HepG2 (cell line): ENCODE data around the gene LAMC3. TPM values are rescaled to one million over a fixed set of nuclear protein-coding genes. Genes with fewer than 3 reads are reported as not detected.

ENCODE experiments used
- ATAC-seq: fragments of 200-7000 bp; cut with Tn5 transposase; 3 replicates; pipeline ENCODE4 v1.9.1; 2020; ENCODE audit warnings: mild to moderate bottlenecking, moderate library complexity
- BruUV-seq: library from RNA; stranded (reverse); fragments of 400-500 nt; replicated peaks from 2 replicates; lab custom pipeline; 2021; lab: Mats Ljungman, UMichigan
- CTCF ChIA-PET: fragments of 300-600 bp; formaldehyde crosslinking; extraction: SDS; loops from one replicate; lab custom pipeline; 2021; ENCODE audit warnings: low total read pairs, inconsistent platforms, low intra/inter-chr PET ratio; lab: Yijun Ruan, JAX
- POLR2A ChIA-PET: fragments of 350-600 bp; sonication (Branson Sonifier 250); formaldehyde crosslinking; loops from one replicate; lab custom pipeline; 2020; ENCODE audit warnings: antibody characterized with exemption, inconsistent platforms; lab: Yijun Ruan, JAX
- DNase-seq: peaks from one replicate; pipeline ENCODE4 v3.0.0-alpha.2; 2015; ENCODE audit warnings: low spot score
- FAIRE-seq: peaks from 3 replicates; lab custom pipeline; 2011; peaks lifted over from hg19 to GRCh38; lab: Jason Lieb, UNC
- H2AFZ ChIP-seq: one replicate; pipeline ENCODE4 v1.6.1; 2011; ENCODE audit warnings: low read length, inconsistent platforms
- H3K27ac ChIP-seq: fragments of 300-600 bp; 3 replicates; pipeline ENCODE4 v1.8.0; 2011; ENCODE audit warnings: mixed run types, mild to moderate bottlenecking, mixed read lengths, low read length, inconsistent platforms; ENCODE audit not compliant: insufficient read depth; ENCODE audit errors: extremely low read length
- H3K27me3 ChIP-seq, 2 experiments: fragments of 200-600 bp in 1 of 2; 2 replicates in 1 of 2; 3 replicates in 1 of 2; pipeline versions ENCODE4 v1.6.0 to v1.8.0; 2011; ENCODE audit warnings: low read length in 2 of 2, mild to moderate bottlenecking in 2 of 2, moderate library complexity in 2 of 2, inconsistent platforms in 1 of 2; ENCODE audit not compliant: insufficient read depth in 2 of 2, control insufficient read depth in 1 of 2
- H3K36me3 ChIP-seq, 2 experiments: fragments of 200-600 bp in 1 of 2; replicated peaks in 1 of 2; 2 replicates in 1 of 2; 3 replicates in 1 of 2; pipeline versions ENCODE4 v1.5.1 to v1.8.0; 2011; ENCODE audit warnings: low read length in 2 of 2, inconsistent platforms in 1 of 2; ENCODE audit not compliant: insufficient read depth in 2 of 2, control insufficient read depth in 1 of 2
- H3K4me1 ChIP-seq: 2 replicates; pipeline ENCODE4 v1.5.1; 2012; ENCODE audit warnings: low read length, inconsistent platforms; ENCODE audit not compliant: insufficient read depth
- H3K4me2 ChIP-seq: 2 replicates; pipeline ENCODE4 v1.6.0; 2011; ENCODE audit warnings: low read depth, low read length, inconsistent platforms
- H3K4me3 ChIP-seq, 3 experiments: fragments of 200-600 bp in 1 of 3; sonication (generic), shearing (Covaris generic) in 1 of 3; replicated peaks in 1 of 3; 2 replicates each; pipeline ENCODE4 v1.5.1; 2011 to 2016; ENCODE audit warnings: low read length in 3 of 3, inconsistent platforms in 2 of 3, low read depth in 2 of 3, mild to moderate bottlenecking in 2 of 3, control low read depth in 1 of 3, mixed read lengths in 1 of 3; ENCODE audit not compliant: insufficient read depth in 1 of 3
- H3K79me2 ChIP-seq: one replicate; pipeline ENCODE4 v1.6.1; 2011; ENCODE audit warnings: low read length, inconsistent platforms; ENCODE audit not compliant: insufficient read depth
- H3K9ac ChIP-seq: 2 replicates; pipeline ENCODE4 v1.6.0; 2011; ENCODE audit warnings: mild to moderate bottlenecking, low read depth, low read length, inconsistent platforms; ENCODE audit not compliant: insufficient read depth
- H3K9me3 ChIP-seq: 2 replicates; pipeline ENCODE4 v1.5.1; 2012; ENCODE audit warnings: mild to moderate bottlenecking, low read length
- H4K20me1 ChIP-seq: 2 replicates; pipeline ENCODE4 v1.6.0; 2011; ENCODE audit warnings: inconsistent platforms, mild to moderate bottlenecking, low read length, moderate library complexity; ENCODE audit not compliant: insufficient read depth
- ETS1 ChIP-seq: sonication (generic); formaldehyde crosslinking; IDR thresholded peaks from 2 replicates; pipeline ENCODE4 v1.4.0; 2020; ENCODE audit warnings: missing genetic modification reagents
- ETV5 ChIP-seq: IDR thresholded peaks from 2 replicates; pipeline ENCODE4 v1.6.1; 2018; ENCODE audit warnings: missing biosample characterization, missing genetic modification reagents, inconsistent platforms, borderline replicate concordance
- FOXP1 ChIP-seq, 2 experiments: fragments of 450-650 bp in 1 of 2; IDR thresholded peaks; 2 replicates each; pipeline ENCODE4 v1.6.1; 2017 to 2018; ENCODE audit warnings: antibody characterized with exemption in 1 of 2
- MAF1 ChIP-seq: sonication (generic); formaldehyde crosslinking; IDR thresholded peaks from 2 replicates; pipeline ENCODE4 v1.5.0; 2020; ENCODE audit warnings: missing genetic modification reagents, borderline replicate concordance
- MBNL3 ChIP-seq: fragments of 250-450 bp; sonication (Bioruptor Pico); conservative IDR thresholded peaks from 2 replicates; pipeline ENCODE4 v1.8.0; 2022; ENCODE audit warnings: mild to moderate bottlenecking, inconsistent platforms
- SCMH1 ChIP-seq: sonication (generic); formaldehyde crosslinking; IDR thresholded peaks from 2 replicates; pipeline ENCODE4 v1.9.0; 2021; ENCODE audit warnings: missing genetic modification reagents, mild to moderate bottlenecking, borderline replicate concordance
- ZBTB42 ChIP-seq: sonication (generic); formaldehyde crosslinking; IDR thresholded peaks from 2 replicates; pipeline ENCODE4 v1.5.0; 2020; ENCODE audit warnings: mild to moderate bottlenecking, missing genetic modification reagents
- ZFP90 ChIP-seq: sonication (generic); formaldehyde crosslinking; IDR thresholded peaks from 2 replicates; pipeline ENCODE4 v1.8.0; 2022; ENCODE audit warnings: missing genetic modification reagents, mild to moderate bottlenecking, inconsistent platforms, borderline replicate concordance
- ZNF329 ChIP-seq: sonication (generic); formaldehyde crosslinking; IDR thresholded peaks from 2 replicates; pipeline ENCODE4 v1.9.0; 2021; ENCODE audit warnings: low read depth, mild to moderate bottlenecking, missing genetic modification reagents
- ZNF513 ChIP-seq: sonication (generic); formaldehyde crosslinking; conservative IDR thresholded peaks from 2 replicates; pipeline ENCODE4 v1.5.0; 2020; ENCODE audit warnings: missing genetic modification reagents
- ZNF709 ChIP-seq: sonication (generic); formaldehyde crosslinking; IDR thresholded peaks from 2 replicates; pipeline ENCODE4 v1.5.0; 2020; ENCODE audit warnings: mild to moderate bottlenecking, missing genetic modification reagents
- WGBS: methylation state at CpG from one replicate; pipeline ENCODE4 v1.1.6; 2017; ENCODE audit warnings: low lambda C conversion rate; 5-methylcytosine and 5-hydroxymethylcytosine counted together
- in situ Hi-C: cut with HindIII; loops from 2 replicates; pipeline ENCODE4 v1.10.0; 2017; ENCODE audit warnings: low pct_unique_long_range_greater_than_20kb; ENCODE audit not compliant: extremely low pct_ligation_motif_present
- intact Hi-C: fragments of 100-400 bp; cut with micrococcal nuclease; formaldehyde crosslinking; loops from one replicate; pipeline ENCODE4 v1.10.0; 2022; ENCODE audit not compliant: unreplicated experiment
- polyA plus RNA-seq, 8 experiments: library from polyadenylated mRNA; depleted of rRNA in 3 of 8; stranded (reverse) in 7 of 8; unstranded in 1 of 8; fragments of >200 nt; fragmentation: Illumina TruSeq in 4 of 8; extraction: Trizol in 4 of 8; gene quantifications; 2 replicates each; pipeline versions ENCODE4 v1.2.1 to v1.2.3, GENCODE V29; 2011 to 2016; ENCODE audit warnings: low read depth in 4 of 8, missing spikeins in 1 of 8, mixed read lengths in 1 of 8; ENCODE audit not compliant: insufficient read depth in 1 of 8
- total RNA-seq, 5 experiments: library from RNA; depleted of rRNA; stranded (reverse); fragments of >200 nt; fragmentation: Illumina TruSeq; extraction: Trizol; gene quantifications; 2 replicates each; pipeline ENCODE4 v1.2.3, GENCODE V29; 2016; ENCODE audit warnings: low read depth in 1 of 5
- TF ChIP-seq, protein P1 (sequence below): conservative IDR thresholded peaks from 2 replicates; pipeline ENCODE4 v1.6.1; 2018; ENCODE audit warnings: missing genetic modification reagents
- TF ChIP-seq, protein P2 (sequence below): sonication (generic); formaldehyde crosslinking; IDR thresholded peaks from 2 replicates; pipeline ENCODE4 v1.4.0; 2020; ENCODE audit warnings: missing genetic modification reagents; ENCODE audit errors: not compliant biosample characterization
- TF ChIP-seq, protein P3 (sequence below): sonication (generic); formaldehyde crosslinking; IDR thresholded peaks from 2 replicates; pipeline ENCODE4 v1.4.0; 2020; ENCODE audit warnings: mild to moderate bottlenecking, missing genetic modification reagents

The LAMC3 gene
- total and polyA plus RNA-seq, 2 of the 13 experiments (the other 11 are each of a cell fraction or from before 2014, with no cell fraction given): 0.07 to 0.57 TPM

DNA sequence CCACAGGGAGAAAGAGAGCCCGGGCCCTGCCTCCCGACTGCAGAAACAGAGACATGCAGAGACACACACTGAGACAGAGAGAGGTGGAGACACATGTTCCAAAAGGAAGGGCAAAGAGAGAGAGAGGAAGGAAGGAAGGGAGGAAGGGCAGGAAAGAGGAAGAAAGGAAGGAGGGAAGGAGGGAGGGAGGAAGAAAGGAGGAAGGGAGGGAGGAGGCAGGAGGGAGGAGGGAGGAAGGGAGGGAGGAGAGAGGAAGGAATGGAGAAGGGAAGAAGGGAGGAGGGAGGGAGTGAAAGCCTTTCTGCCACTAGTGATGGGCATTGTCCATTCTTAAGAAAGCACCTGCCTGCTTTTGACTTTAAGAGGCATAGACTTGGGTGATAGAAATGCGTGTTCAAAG is 38.1 kb upstream of the LAMC3 start (continued):
- TF ChIP-seq, protein P1, sequence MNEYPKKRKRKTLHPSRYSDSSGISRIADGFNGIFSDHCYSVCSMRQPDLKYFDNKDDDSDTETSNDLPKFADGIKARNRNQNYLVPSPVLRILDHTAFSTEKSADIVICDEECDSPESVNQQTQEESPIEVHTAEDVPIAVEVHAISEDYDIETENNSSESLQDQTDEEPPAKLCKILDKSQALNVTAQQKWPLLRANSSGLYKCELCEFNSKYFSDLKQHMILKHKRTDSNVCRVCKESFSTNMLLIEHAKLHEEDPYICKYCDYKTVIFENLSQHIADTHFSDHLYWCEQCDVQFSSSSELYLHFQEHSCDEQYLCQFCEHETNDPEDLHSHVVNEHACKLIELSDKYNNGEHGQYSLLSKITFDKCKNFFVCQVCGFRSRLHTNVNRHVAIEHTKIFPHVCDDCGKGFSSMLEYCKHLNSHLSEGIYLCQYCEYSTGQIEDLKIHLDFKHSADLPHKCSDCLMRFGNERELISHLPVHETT: no peak
- TF ChIP-seq, protein P2, sequence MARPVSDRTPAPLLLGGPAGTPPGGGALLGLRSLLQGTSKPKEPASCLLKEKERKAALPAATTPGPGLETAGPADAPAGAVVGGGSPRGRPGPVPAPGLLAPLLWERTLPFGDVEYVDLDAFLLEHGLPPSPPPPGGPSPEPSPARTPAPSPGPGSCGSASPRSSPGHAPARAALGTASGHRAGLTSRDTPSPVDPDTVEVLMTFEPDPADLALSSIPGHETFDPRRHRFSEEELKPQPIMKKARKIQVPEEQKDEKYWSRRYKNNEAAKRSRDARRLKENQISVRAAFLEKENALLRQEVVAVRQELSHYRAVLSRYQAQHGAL (CRISPR knock-in tag): no peak

GRCh38 chr9:130971294-130971849 is 37.6 kb upstream of the LAMC3 start:
- FAIRE-seq: no peak
- POLR2A ChIA-PET: no interaction called here
- whole genome bisulfite sequencing: 11% methylated on average over 6 of the region's 12 CpGs

More at GRCh38 chr9:130971294-130971849, 37.6 kb upstream of the LAMC3 start:
- Histone ChIP-seq H3K4me2 (no peak overlapping the region), H3K9me3 (no peaks in the 10 kb centered on the region), H4K20me1 (no peaks in the 10 kb centered on the region), H3K27ac (no peak overlapping the region), H3K4me3 (no peak overlapping the region), H3K79me2 (no peaks in the 10 kb centered on the region), H3K27me3 (peaks cover 17 to 78% of the 10 kb centered on the region in 2 experiments; a peak in 4 of 5 replicates), H3K9ac (no peak overlapping the region), H2AFZ (no peak overlapping the region), H3K4me1 (no peaks in the 10 kb centered on the region), H3K36me3 (no peaks in the 10 kb centered on the region)
- ATAC-seq (no peak), DNase-seq (no peak)
- intact Hi-C loops: no loop called here
- CTCF ChIA-PET: no interaction called here
- in situ Hi-C loops: no loop called here
- BruUV-seq: no TSS peak
- TF ChIP-seq ZFP90: no peak
- no peak for TF ChIP-seq MBNL3 (CRISPR knock-in tag)
- no peak for TF ChIP-seq MAF1 (CRISPR knock-in tag)
- TF ChIP-seq, protein P3, sequence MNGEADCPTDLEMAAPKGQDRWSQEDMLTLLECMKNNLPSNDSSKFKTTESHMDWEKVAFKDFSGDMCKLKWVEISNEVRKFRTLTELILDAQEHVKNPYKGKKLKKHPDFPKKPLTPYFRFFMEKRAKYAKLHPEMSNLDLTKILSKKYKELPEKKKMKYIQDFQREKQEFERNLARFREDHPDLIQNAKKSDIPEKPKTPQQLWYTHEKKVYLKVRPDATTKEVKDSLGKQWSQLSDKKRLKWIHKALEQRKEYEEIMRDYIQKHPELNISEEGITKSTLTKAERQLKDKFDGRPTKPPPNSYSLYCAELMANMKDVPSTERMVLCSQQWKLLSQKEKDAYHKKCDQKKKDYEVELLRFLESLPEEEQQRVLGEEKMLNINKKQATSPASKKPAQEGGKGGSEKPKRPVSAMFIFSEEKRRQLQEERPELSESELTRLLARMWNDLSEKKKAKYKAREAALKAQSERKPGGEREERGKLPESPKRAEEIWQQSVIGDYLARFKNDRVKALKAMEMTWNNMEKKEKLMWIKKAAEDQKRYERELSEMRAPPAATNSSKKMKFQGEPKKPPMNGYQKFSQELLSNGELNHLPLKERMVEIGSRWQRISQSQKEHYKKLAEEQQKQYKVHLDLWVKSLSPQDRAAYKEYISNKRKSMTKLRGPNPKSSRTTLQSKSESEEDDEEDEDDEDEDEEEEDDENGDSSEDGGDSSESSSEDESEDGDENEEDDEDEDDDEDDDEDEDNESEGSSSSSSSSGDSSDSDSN (CRISPR knock-in tag): no peak
- no peak for TF ChIP-seq ZNF709 (CRISPR knock-in tag)
- TF ChIP-seq FOXP1 (IDR thresholded peaks at IDR 0.05): no peak
- no peak for TF ChIP-seq FOXP1 (CRISPR knock-in tag; IDR thresholded peaks at IDR 0.05)
- TF ChIP-seq ETS1: no peak
- no peak for TF ChIP-seq ETV5
- TF ChIP-seq SCMH1: no peak
- TF ChIP-seq ZNF329 (CRISPR knock-in tag): no peak
- no peak for TF ChIP-seq ZBTB42 (CRISPR knock-in tag)
- TF ChIP-seq ZNF513 (CRISPR knock-in tag): no peak
